ENCODE measurements around the gene WWP2.
"Not testable (repeated sequence)": the region's sequence is repeated elsewhere in the genome, so short reads cannot be mapped to it uniquely, and the experiment has no call there.

The WWP2 gene

GRCh38 chr16:69954241-69954640 lies 192.1 kb downstream of the WWP2 start:
- H3K4me3 ChIP-seq (ENCODE audit: low read depth, low read length); H3K9me3 ChIP-seq (ENCODE audit: control insufficient read depth, insufficient read depth, low read depth, low read length); CTCF ChIA-PET; H3K36me3 ChIP-seq (ENCODE audit: control insufficient read depth in 2 of 2, insufficient read depth in 1 of 2, low read length in 2 of 2); POLR2A ChIA-PET; H3K27ac ChIP-seq (ENCODE audit: extremely low read depth, low read depth, low read length); H3K4me1 ChIP-seq (ENCODE audit: control insufficient read depth, insufficient read depth, low read length): not testable (repeated sequence)

- H3K27ac ChIP-seq (ENCODE audit: extremely low read depth, low read depth, low read length); H3K9me3 ChIP-seq (ENCODE audit: control insufficient read depth, insufficient read depth, low read depth, low read length); CTCF ChIA-PET; H3K4me1 ChIP-seq (ENCODE audit: control insufficient read depth, insufficient read depth, low read length); H3K4me3 ChIP-seq (ENCODE audit: low read depth, low read length); POLR2A ChIA-PET; H3K36me3 ChIP-seq (ENCODE audit: control insufficient read depth in 2 of 2, insufficient read depth in 1 of 2, low read length in 2 of 2): not testable (repeated sequence)
These were observed 201.2 kb downstream of the WWP2 start for GRCh38 chr16:69963312-69963711.

- H3K4me1 ChIP-seq (ENCODE audit: control insufficient read depth, insufficient read depth, low read length); POLR2A ChIA-PET; H3K27ac ChIP-seq (ENCODE audit: extremely low read depth, low read depth, low read length); H3K36me3 ChIP-seq (ENCODE audit: control insufficient read depth in 2 of 2, insufficient read depth in 1 of 2, low read length in 2 of 2); H3K9me3 ChIP-seq (ENCODE audit: control insufficient read depth, insufficient read depth, low read depth, low read length); H3K4me3 ChIP-seq (ENCODE audit: low read depth, low read length); CTCF ChIA-PET: not testable (repeated sequence)
These were observed 203.0 kb downstream of the WWP2 start for GRCh38 chr16:69964960-69965660.

GRCh38 chr16:69965661-69966054 lies 203.5 kb downstream of the WWP2 start:
- CTCF ChIA-PET; H3K9me3 ChIP-seq (ENCODE audit: control insufficient read depth, insufficient read depth, low read depth, low read length); H3K36me3 ChIP-seq (ENCODE audit: control insufficient read depth in 2 of 2, insufficient read depth in 1 of 2, low read length in 2 of 2); H3K27ac ChIP-seq (ENCODE audit: extremely low read depth, low read depth, low read length); H3K4me1 ChIP-seq (ENCODE audit: control insufficient read depth, insufficient read depth, low read length); H3K4me3 ChIP-seq (ENCODE audit: low read depth, low read length); POLR2A ChIA-PET: not testable (repeated sequence)

GRCh38 chr16:69967688-69968087 lies 205.6 kb downstream of the WWP2 start:
- H3K27ac ChIP-seq (ENCODE audit: extremely low read depth, low read depth, low read length); H3K36me3 ChIP-seq (ENCODE audit: control insufficient read depth in 2 of 2, insufficient read depth in 1 of 2, low read length in 2 of 2); CTCF ChIA-PET; H3K9me3 ChIP-seq (ENCODE audit: control insufficient read depth, insufficient read depth, low read depth, low read length); H3K4me1 ChIP-seq (ENCODE audit: control insufficient read depth, insufficient read depth, low read length); H3K4me3 ChIP-seq (ENCODE audit: low read depth, low read length); POLR2A ChIA-PET: not testable (repeated sequence)

GRCh38 chr16:69968125-69968524 lies 206.0 kb downstream of the WWP2 start:
- H3K4me3 ChIP-seq (ENCODE audit: low read depth, low read length); H3K36me3 ChIP-seq (ENCODE audit: control insufficient read depth in 2 of 2, insufficient read depth in 1 of 2, low read length in 2 of 2); H3K27ac ChIP-seq (ENCODE audit: extremely low read depth, low read depth, low read length); H3K4me1 ChIP-seq (ENCODE audit: control insufficient read depth, insufficient read depth, low read length); H3K9me3 ChIP-seq (ENCODE audit: control insufficient read depth, insufficient read depth, low read depth, low read length); POLR2A ChIA-PET; CTCF ChIA-PET: not testable (repeated sequence)

GRCh38 chr16:69969657-69970056 lies 207.5 kb downstream of the WWP2 start:
- H3K4me3 ChIP-seq (ENCODE audit: low read depth, low read length); H3K36me3 ChIP-seq (ENCODE audit: control insufficient read depth in 2 of 2, insufficient read depth in 1 of 2, low read length in 2 of 2); H3K4me1 ChIP-seq (ENCODE audit: control insufficient read depth, insufficient read depth, low read length); H3K9me3 ChIP-seq (ENCODE audit: control insufficient read depth, insufficient read depth, low read depth, low read length); H3K27ac ChIP-seq (ENCODE audit: extremely low read depth, low read depth, low read length); CTCF ChIA-PET; POLR2A ChIA-PET: not testable (repeated sequence)

- POLR2A ChIA-PET; H3K4me3 ChIP-seq (ENCODE audit: low read depth, low read length); CTCF ChIA-PET; H3K4me1 ChIP-seq (ENCODE audit: control insufficient read depth, insufficient read depth, low read length); H3K9me3 ChIP-seq (ENCODE audit: control insufficient read depth, insufficient read depth, low read depth, low read length); H3K27ac ChIP-seq (ENCODE audit: extremely low read depth, low read depth, low read length); H3K36me3 ChIP-seq (ENCODE audit: control insufficient read depth in 2 of 2, insufficient read depth in 1 of 2, low read length in 2 of 2): not testable (repeated sequence)
These were observed 210.0 kb downstream of the WWP2 start for GRCh38 chr16:69972120-69972519.

GRCh38 chr16:69972935-69973334 lies 210.8 kb downstream of the WWP2 start:
- H3K36me3 ChIP-seq (ENCODE audit: control insufficient read depth in 2 of 2, insufficient read depth in 1 of 2, low read length in 2 of 2); POLR2A ChIA-PET; H3K9me3 ChIP-seq (ENCODE audit: control insufficient read depth, insufficient read depth, low read depth, low read length); H3K4me1 ChIP-seq (ENCODE audit: control insufficient read depth, insufficient read depth, low read length); H3K4me3 ChIP-seq (ENCODE audit: low read depth, low read length); H3K27ac ChIP-seq (ENCODE audit: extremely low read depth, low read depth, low read length); CTCF ChIA-PET: not testable (repeated sequence)

- POLR2A ChIA-PET, result interaction anchor here (0.6 kb wide), 1 partner anchor 258 kb away, joined by 4 read pairs; no protein-coding TSS in a partner anchor
- CTCF ChIA-PET, result not testable (repeated sequence)
These were observed 223.1 kb downstream of the WWP2 start for GRCh38 chr16:69985196-69985595.

More at GRCh38 chr16:69985196-69985595, 223.1 kb downstream of the WWP2 start:
- H3K27ac ChIP-seq (ENCODE audit: extremely low read depth, low read depth, low read length); H3K9me3 ChIP-seq (ENCODE audit: control insufficient read depth, insufficient read depth, low read depth, low read length); H3K4me1 ChIP-seq (ENCODE audit: control insufficient read depth, insufficient read depth, low read length); H3K36me3 ChIP-seq (ENCODE audit: control insufficient read depth in 2 of 2, insufficient read depth in 1 of 2, low read length in 2 of 2); H3K4me3 ChIP-seq (ENCODE audit: low read depth, low read length): not testable (repeated sequence)

All from HEK293 (cell line).